SK-N-SH treated with all-trans-retinoic acid at 6 μM for 48 hours (cell line): ENCODE measurements around the gene ABHD3.

Experiments
- ATAC-seq: fragments of 200-7000 bp; cut with Tn5 transposase; 3 replicates; pipeline ENCODE4 v1.9.1; 2020; ENCODE audit warnings: mild to moderate bottlenecking, moderate library complexity
- ARNTL ChIP-seq: fragments of 450-650 bp; formaldehyde crosslinking; IDR thresholded peaks from 2 replicates; pipeline ENCODE4 v1.5.0; 2020; ENCODE audit warnings: low read depth, mild to moderate bottlenecking, moderate library complexity, borderline replicate concordance
- CSDC2 ChIP-seq: fragments of 250-450 bp; sonication (Bioruptor Pico); IDR thresholded peaks from 2 replicates; pipeline ENCODE4 v1.5.0; 2020; ENCODE audit warnings: mild to moderate bottlenecking, moderate library complexity
- CSRNP3 ChIP-seq: fragments of 250-450 bp; sonication (Bioruptor Pico); IDR thresholded peaks from 2 replicates; pipeline ENCODE4 v1.5.1; 2021; ENCODE audit warnings: mild to moderate bottlenecking, moderate library complexity
- ESRRG ChIP-seq: fragments of 250-450 bp; sonication (Bioruptor Pico); IDR thresholded peaks from 2 replicates; pipeline ENCODE4 v1.6.1; 2021; ENCODE audit warnings: mild to moderate bottlenecking
- GLIS3 ChIP-seq: fragments of 250-450 bp; sonication (Bioruptor Pico); IDR thresholded peaks from 2 replicates; pipeline ENCODE4 v1.5.0; 2020; ENCODE audit warnings: mild to moderate bottlenecking, moderate library complexity
- PATZ1 ChIP-seq: fragments of 250-450 bp; sonication (Bioruptor Pico); IDR thresholded peaks from 2 replicates; pipeline ENCODE4 v1.8.0; 2020; ENCODE audit warnings: mild to moderate bottlenecking, moderate library complexity, borderline replicate concordance
- POU6F1 ChIP-seq: fragments of 250-450 bp; sonication (Bioruptor Pico); IDR thresholded peaks from 2 replicates; pipeline ENCODE4 v1.8.0; 2021; ENCODE audit warnings: low read depth, mild to moderate bottlenecking, moderate library complexity, borderline replicate concordance
- PPARA ChIP-seq: fragments of 250-450 bp; sonication (Bioruptor Pico); IDR thresholded peaks from 2 replicates; pipeline ENCODE4 v1.5.0; 2020; ENCODE audit warnings: mild to moderate bottlenecking, borderline replicate concordance
- RARB ChIP-seq: fragments of 250-450 bp; sonication (Bioruptor Pico); IDR thresholded peaks from 2 replicates; pipeline ENCODE4 v1.8.0; 2021; ENCODE audit warnings: mild to moderate bottlenecking, moderate library complexity
- SNAI2 ChIP-seq: fragments of 250-450 bp; sonication (Bioruptor Pico); IDR thresholded peaks from 2 replicates; pipeline ENCODE4 v1.5.0; 2020; ENCODE audit warnings: mild to moderate bottlenecking, moderate library complexity
- TCF4 ChIP-seq: fragments of 250-450 bp; sonication (Bioruptor Pico); IDR thresholded peaks from 2 replicates; pipeline ENCODE4 v1.8.0; 2021; ENCODE audit warnings: mild to moderate bottlenecking, moderate library complexity, borderline replicate concordance
- TOX ChIP-seq: fragments of 250-450 bp; sonication (Bioruptor Pico); IDR thresholded peaks from 2 replicates; pipeline ENCODE4 v1.8.0; 2021; ENCODE audit warnings: mild to moderate bottlenecking, moderate library complexity, borderline replicate concordance
- TSHZ2 ChIP-seq: fragments of 250-450 bp; sonication (Bioruptor Pico); IDR thresholded peaks from 2 replicates; pipeline ENCODE4 v1.5.0; 2020; ENCODE audit warnings: mild to moderate bottlenecking, moderate library complexity
- ZC3H10 ChIP-seq: fragments of 250-450 bp; sonication (Bioruptor Pico); IDR thresholded peaks from 2 replicates; pipeline ENCODE4 v1.5.1; 2021; ENCODE audit warnings: mild to moderate bottlenecking, moderate library complexity
- ZFP30 ChIP-seq: fragments of 450-650 bp; formaldehyde crosslinking; IDR thresholded peaks from 2 replicates; pipeline ENCODE4 v1.5.0; 2022; ENCODE audit warnings: mild to moderate bottlenecking, moderate library complexity
- ZNF565 ChIP-seq: fragments of 450-650 bp; formaldehyde crosslinking; conservative IDR thresholded peaks from 2 replicates; pipeline ENCODE4 v1.5.0; 2020; ENCODE audit warnings: low read depth, mild to moderate bottlenecking, moderate library complexity
- ZNF70 ChIP-seq: fragments of 450-650 bp; formaldehyde crosslinking; IDR thresholded peaks from 2 replicates; pipeline ENCODE4 v1.5.0; 2020; ENCODE audit warnings: mild to moderate bottlenecking, moderate library complexity
- ZNF8 ChIP-seq: fragments of 450-650 bp; formaldehyde crosslinking; IDR thresholded peaks from 2 replicates; pipeline ENCODE4 v1.5.0; 2020; ENCODE audit warnings: mild to moderate bottlenecking, moderate library complexity

ABHD3 gene

GRCh38 chr18:21743166-21743832 is 38.7 kb upstream of the ABHD3 start:
- ATAC-seq: no peak
- TF ChIP-seq ARNTL (CRISPR knock-in tag): no peak
- no peak for TF ChIP-seq RARB (CRISPR knock-in tag)
- no peak for TF ChIP-seq ZC3H10 (CRISPR knock-in tag)
- no peak for TF ChIP-seq GLIS3 (CRISPR knock-in tag)
- TF ChIP-seq POU6F1 (CRISPR knock-in tag): no peak
- no peak for TF ChIP-seq PPARA (CRISPR knock-in tag)
- TF ChIP-seq ZFP30 (CRISPR knock-in tag): no peak
- no peak for TF ChIP-seq ZNF565 (CRISPR knock-in tag)
- no peak for TF ChIP-seq TSHZ2
- no peak for TF ChIP-seq TOX (CRISPR knock-in tag)
- TF ChIP-seq ZNF8 (CRISPR knock-in tag): no peak
- TF ChIP-seq ZNF70: no peak
- no peak for TF ChIP-seq CSRNP3
- no peak for TF ChIP-seq PATZ1
- TF ChIP-seq CSDC2 (CRISPR knock-in tag): no peak
- TF ChIP-seq SNAI2: no peak

GRCh38 chr18:21742315-21742687 is 37.7 kb upstream of the ABHD3 start:
- no peak for TF ChIP-seq ESRRG (CRISPR knock-in tag)
- no peak for TF ChIP-seq ZFP30 (CRISPR knock-in tag)
- TF ChIP-seq ZNF70: no peak
- TF ChIP-seq CSRNP3: no peak
- TF ChIP-seq PATZ1: no peak
- no peak for TF ChIP-seq TCF4 (CRISPR knock-in tag)
- TF ChIP-seq, all 23 proteins: peak for 0
- ATAC-seq: no peak
